K562 (cell line): ENCODE measurements around the gene AMZ1. TPM values are rescaled to one million over a fixed set of nuclear protein-coding genes. Genes with fewer than 3 reads are reported as not detected.

Experiments used
- AFF1 ChIP-seq, 2 experiments: fragments of 450-650 bp; IDR thresholded peaks; 2 replicates each; pipeline ENCODE4 v1.6.1; 2018; ENCODE audit warnings: mild to moderate bottlenecking in 2 of 2, low read depth in 1 of 2; ENCODE audit not compliant: partially characterized antibody in 2 of 2
- ATF7 ChIP-seq: fragments of 450-650 bp; IDR thresholded peaks from 2 replicates; pipeline ENCODE4 v1.7.1; 2014; ENCODE audit warnings: mild to moderate bottlenecking, moderate library complexity
- BHLHE40 ChIP-seq: IDR thresholded peaks from 2 replicates; pipeline ENCODE4 v1.6.1; 2011; ENCODE audit warnings: low read length, improper control_type of control experiment
- FOXP4 ChIP-seq: sonication (generic); formaldehyde crosslinking; IDR thresholded peaks from 2 replicates; pipeline ENCODE4 v1.8.0; 2022; ENCODE audit warnings: mild to moderate bottlenecking, missing genetic modification reagents, borderline replicate concordance
- MAX ChIP-seq: sonication (generic); formaldehyde crosslinking; IDR thresholded peaks from 2 replicates; pipeline ENCODE4 v1.9.0; 2022; ENCODE audit warnings: mild to moderate bottlenecking, missing genetic modification reagents
- RAD21 ChIP-seq, 2 experiments: fragments of 250-450 bp in 1 of 2; fragments of 450-650 bp in 1 of 2; sonication (Bioruptor Pico) in 1 of 2; formaldehyde crosslinking in 1 of 2; IDR thresholded peaks in 1 of 2; conservative IDR thresholded peaks in 1 of 2; 2 replicates each; pipeline versions ENCODE4 v1.4.0 to v1.8.0; 2020 to 2022; ENCODE audit warnings: mild to moderate bottlenecking in 2 of 2, moderate library complexity in 1 of 2
- SP1 ChIP-seq: sonication (generic); formaldehyde crosslinking; IDR thresholded peaks from 2 replicates; pipeline ENCODE4 v1.8.1; 2022; ENCODE audit warnings: mild to moderate bottlenecking, missing genetic modification reagents
- YBX1 ChIP-seq: fragments of 450-650 bp; IDR thresholded peaks from 2 replicates; pipeline ENCODE4 v1.7.1; 2016; ENCODE audit warnings: mild to moderate bottlenecking
- ZBTB7A ChIP-seq: IDR thresholded peaks from 2 replicates; pipeline ENCODE4 v1.6.1; 2011; ENCODE audit warnings: low read depth, mild to moderate bottlenecking, low read length, moderate library complexity, borderline replicate concordance; ENCODE audit not compliant: control insufficient read depth
- ZNF143 ChIP-seq: sonication (generic); formaldehyde crosslinking; IDR thresholded peaks from 2 replicates; pipeline ENCODE4 v1.9.0; 2022; ENCODE audit warnings: mild to moderate bottlenecking, missing genetic modification reagents
- ZNF431 ChIP-seq: sonication (generic); formaldehyde crosslinking; IDR thresholded peaks from 2 replicates; pipeline ENCODE4 v1.8.0; 2022; ENCODE audit warnings: mild to moderate bottlenecking, missing genetic modification reagents
- polyA plus RNA-seq, 8 experiments: library from polyadenylated mRNA; depleted of rRNA in 4 of 8; stranded (reverse) in 5 of 8; unstranded in 3 of 8; fragments of >200 nt; fragmentation: Nextera tagmentation in 2 of 8; fragmentation: Illumina TruSeq in 1 of 8; extraction: Ambion mirVana in 2 of 8; extraction: Trizol in 1 of 8; gene quantifications; 2 replicates each; pipeline versions ENCODE4 v1.2.1 to v1.2.3, GENCODE V29; 2011 to 2014; ENCODE audit warnings: inconsistent platforms in 1 of 8, missing spikeins in 1 of 8
- total RNA-seq, 7 experiments: library from RNA; depleted of rRNA in 6 of 7; stranded (reverse); fragments of >200 nt in 6 of 7; fragmentation: Illumina TruSeq in 2 of 7; extraction: Trizol in 2 of 7; gene quantifications; 2 replicates each; pipeline versions ENCODE4 v1.2.1 to v1.2.3, GENCODE V29; 2011 to 2021; ENCODE audit warnings: low replicate concordance in 1 of 7
- TF ChIP-seq, protein P1 (sequence below), 2 experiments: fragments of 450-650 bp; conservative IDR thresholded peaks; 2 replicates each; pipeline ENCODE4 v1.6.1; 2017; ENCODE audit warnings: mild to moderate bottlenecking in 2 of 2, moderate library complexity in 2 of 2

Gene AMZ1
- total and polyA plus RNA-seq, 9 of the 15 experiments (the other 6 are each of a cell fraction or from before 2014, with no cell fraction given): not detected

DNA sequence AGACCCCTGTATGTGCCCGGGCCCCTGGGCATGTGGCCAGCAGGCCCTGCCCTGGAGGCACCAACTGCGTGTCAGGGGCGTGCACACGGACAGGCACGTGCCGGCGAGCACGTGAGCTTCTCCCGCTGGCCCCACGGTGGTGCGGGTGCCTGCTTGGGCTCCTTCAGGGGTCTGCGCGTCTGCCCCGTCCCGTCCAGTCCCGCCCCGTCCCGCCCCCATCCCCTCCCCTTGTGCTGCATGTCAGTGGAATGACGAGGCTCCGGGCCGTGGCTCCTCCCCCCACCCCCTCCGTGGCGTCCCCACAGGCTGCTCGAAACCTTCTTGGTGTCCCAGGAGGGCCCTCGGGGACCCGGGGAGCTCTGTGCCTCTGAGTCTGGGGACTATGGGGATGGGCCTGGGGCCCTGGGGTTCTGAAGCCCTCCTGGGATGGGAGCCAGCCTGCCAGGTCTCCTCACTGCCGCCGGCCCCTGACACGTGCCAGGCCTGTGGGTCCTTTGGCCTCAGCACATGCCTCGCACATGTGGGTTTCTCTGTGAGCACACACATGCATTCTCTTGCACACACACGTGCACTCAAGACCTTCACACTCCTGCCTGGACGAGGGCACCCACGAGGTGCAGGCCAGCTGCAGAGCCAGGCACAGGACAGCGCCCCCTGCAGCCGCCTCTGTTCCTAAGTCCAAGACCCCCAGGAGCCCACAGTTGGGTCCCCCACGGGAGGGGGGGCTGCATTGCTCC lies 27.5 kb upstream of the AMZ1 start (continued):
- TF ChIP-seq AFF1 (IDR thresholded peaks at IDR 0.05; ENCODE audit: low read depth in 1 of 2, partially characterized antibody in 2 of 2) (no peak), YBX1 (no peak), ZNF431 (CRISPR knock-in tag) (no peak), ZBTB7A (peak; percentile 93), ATF7 (0 out of 2 replicates have a peak, but pooled peaks have one; percentile 14), RAD21 (CRISPR knock-in tag; conservative IDR thresholded peaks at IDR 0.05 in 1 of 2, IDR thresholded peaks at IDR 0.05 in 1 of 2) (peak in 1 of 2 experiments; percentile 39; a peak in 1 of 4 replicates), SP1 (CRISPR knock-in tag) (no peak), MAX (CRISPR knock-in tag) (peak; percentile 94), BHLHE40 (peak; percentile 84), FOXP4 (peak; percentile 59; the same call in 1 of the 2 replicates), ZNF143 (CRISPR knock-in tag) (0 out of 2 replicates have a peak, but pooled peaks have one; percentile 4)
- TF ChIP-seq, protein P1, sequence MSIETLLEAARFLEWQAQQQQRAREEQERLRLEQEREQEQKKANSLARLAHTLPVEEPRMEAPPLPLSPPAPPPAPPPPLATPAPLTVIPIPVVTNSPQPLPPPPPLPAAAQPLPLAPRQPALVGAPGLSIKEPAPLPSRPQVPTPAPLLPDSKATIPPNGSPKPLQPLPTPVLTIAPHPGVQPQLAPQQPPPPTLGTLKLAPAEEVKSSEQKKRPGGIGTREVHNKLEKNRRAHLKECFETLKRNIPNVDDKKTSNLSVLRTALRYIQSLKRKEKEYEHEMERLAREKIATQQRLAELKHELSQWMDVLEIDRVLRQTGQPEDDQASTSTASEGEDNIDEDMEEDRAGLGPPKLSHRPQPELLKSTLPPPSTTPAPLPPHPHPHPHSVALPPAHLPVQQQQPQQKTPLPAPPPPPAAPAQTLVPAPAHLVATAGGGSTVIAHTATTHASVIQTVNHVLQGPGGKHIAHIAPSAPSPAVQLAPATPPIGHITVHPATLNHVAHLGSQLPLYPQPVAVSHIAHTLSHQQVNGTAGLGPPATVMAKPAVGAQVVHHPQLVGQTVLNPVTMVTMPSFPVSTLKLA (conservative IDR thresholded peaks at IDR 0.05): peak; percentile 46 to 48; a peak in 3 of 4 replicates
